Lung (tissue), 13 donors: ENCODE results near the gene CLDN3. TPM values are rescaled to one million over a fixed set of nuclear protein-coding genes. Genes with fewer than 3 reads are reported as not detected.
"Not testable (repeated sequence)": the region's sequence is repeated elsewhere in the genome, so short reads cannot be mapped to it uniquely, and the experiment has no call there.

Experiments used
- ATAC-seq: fragments of 200-7000 bp; cut with Tn5 transposase; one replicate; pipeline ENCODE4 v1.9.1; 2020; ENCODE audit warnings: moderate number of reproducible peaks; ENCODE audit not compliant: insufficient read depth, low FRiP score
- DNase-seq, 3 donors: peaks; one replicate each; pipeline ENCODE4 v3.0.0-alpha.2; 2013 to 2017
- H3K27ac ChIP-seq, 2 donors: one replicate each; pipeline ENCODE4 v1.5.1; 2013; ENCODE audit warnings: mild to moderate bottlenecking in 2 of 2, moderate library complexity in 2 of 2, control low read depth in 1 of 2, inconsistent platforms in 1 of 2, low read depth in 1 of 2, low read length in 1 of 2
- H3K27me3 ChIP-seq, 3 donors: one replicate each; pipeline ENCODE4 v1.5.1; 2013; ENCODE audit warnings: low read length in 2 of 3; ENCODE audit not compliant: control insufficient read depth in 3 of 3, insufficient read depth in 3 of 3
- H3K36me3 ChIP-seq, 4 donors: one replicate each; pipeline ENCODE4 v1.5.1; 2013; ENCODE audit warnings: low read length in 4 of 4, mild to moderate bottlenecking in 1 of 4, moderate library complexity in 1 of 4; ENCODE audit not compliant: control insufficient read depth in 4 of 4, insufficient read depth in 4 of 4
- H3K4me1 ChIP-seq, 5 donors: one replicate each; pipeline ENCODE4 v1.5.1; 2013; ENCODE audit warnings: low read length in 5 of 5, mild to moderate bottlenecking in 2 of 5, moderate library complexity in 1 of 5; ENCODE audit not compliant: control insufficient read depth in 5 of 5, insufficient read depth in 5 of 5
- H3K4me3 ChIP-seq: one replicate; pipeline ENCODE4 v1.5.1; 2013; ENCODE audit warnings: mild to moderate bottlenecking, control low read depth, moderate library complexity
- H3K9ac ChIP-seq, 2 donors: one replicate each; pipeline ENCODE4 v1.5.1; 2013; ENCODE audit warnings: low read length in 2 of 2, control low read depth in 1 of 2; ENCODE audit not compliant: insufficient read depth in 1 of 2
- H3K9me3 ChIP-seq, 4 donors: one replicate each; pipeline ENCODE4 v1.5.1; 2013; ENCODE audit warnings: low read length in 3 of 4, mild to moderate bottlenecking in 1 of 4, moderate library complexity in 1 of 4; ENCODE audit not compliant: control insufficient read depth in 4 of 4, insufficient read depth in 3 of 4
- CTCF ChIP-seq: IDR thresholded peaks from 2 replicates; pipeline ENCODE4 v1.5.1; 2012; ENCODE audit warnings: mild to moderate bottlenecking; ENCODE audit errors: control extremely low read depth, extremely low read depth
- WGBS, 2 donors: extraction: QIAGEN DNeasy Blood & Tissue Kit; methylation state at CpG; one replicate each; pipeline ENCODE4 v1.1.7; 2013; 5-methylcytosine and 5-hydroxymethylcytosine counted together
- polyA plus RNA-seq, 2 donors: library from polyadenylated mRNA; stranded (reverse); fragments of 200-250 nt; gene quantifications; one replicate each; pipeline ENCODE4 v1.2.1, GENCODE V29; 2013
- small RNA-seq: library from RNA; depleted of rRNA; stranded (forward); fragments of <200 nt; gene quantifications from one replicate; pipeline ENCODE3, GENCODE V24; 2014; ENCODE audit warnings: low replicate concordance
- total RNA-seq, 2 donors: library from RNA; depleted of rRNA in 1 of 2; stranded (reverse); fragments of >200 nt in 1 of 2; gene quantifications; one replicate each; pipeline ENCODE4 v1.2.1, GENCODE V29; 2014 to 2021
- donor health status: control.
- donor health status: control.
- donor health status: Bipolar disorder and iron deficiency.
- donor health status: healthy.
- donor health status: DM: yes; HTN: yes; CAD: no.

The CLDN3 gene
- total and polyA plus RNA-seq, 4 donors: 42.9 to 54.7 (median 43.6) TPM

GRCh38 chr7:73721377-73721817, 48.7 kb downstream of the CLDN3 start:
- Histone ChIP-seq H3K36me3 (no peaks in the 10 kb centered on the region), H3K27ac (peak overlapping the region in 1 of 2 donors; percentile 28), H3K4me3 (no peak overlapping the region), H3K9ac (no peak overlapping the region), H3K27me3 (no peaks in the 10 kb centered on the region), H3K4me1 (peaks cover 0 to 19% (median 6%) of the 10 kb centered on the region in 5 donors), H3K9me3 (no peaks in the 10 kb centered on the region)
- DNase-seq (peak in 1 of 3 donors; percentile 53), ATAC-seq (no peak)
- 61 to 65% methylated on average over 3 of the region's 3 CpGs for WGBS, 2 donors
- no peak for TF ChIP-seq CTCF

- DNase-seq, H3K27me3 ChIP-seq, H3K4me3 ChIP-seq, H3K27ac ChIP-seq, H3K9ac ChIP-seq, H3K36me3 ChIP-seq, H3K9me3 ChIP-seq, ATAC-seq: not testable (repeated sequence)
- 96 to 97% methylated on average over 9 of the region's 9 CpGs for WGBS, 2 donors
- H3K4me1 ChIP-seq: peaks cover 0 to 21% (median 13%) of the 10 kb centered on the region in 5 donors
Measured at GRCh38 chr7:73720443-73720842, 49.6 kb downstream of the CLDN3 start.

GRCh38 chr7:73719806-73720169, 50.3 kb downstream of the CLDN3 start:
- Histone ChIP-seq H3K4me1 (peaks cover 0 to 21% (median 13%) of the 10 kb centered on the region in 5 donors), H3K9ac (no peak overlapping the region), H3K9me3 (no peaks in the 10 kb centered on the region), H3K27me3 (no peaks in the 10 kb centered on the region), H3K27ac (no peak overlapping the region), H3K4me3 (peak overlapping the region; percentile 12), H3K36me3 (no peaks in the 10 kb centered on the region)
- no peak for TF ChIP-seq CTCF
- no peak for DNase-seq
- WGBS, 2 donors: 9 to 10% methylated on average over 12 to 16 of the region's 16 CpGs
- ATAC-seq: no peak

Small RNA genes lying within 50 kb of the gene (small RNA-seq; reads per million reads assigned to genes)
- gene RN7SL265P: not detected

Other genes starting within 250 kb of the CLDN3 start
- 10 to 100 TPM; 45.8 to 65.0 TPM for gene BAZ1B, start 248.0 kb downstream of the CLDN3 start, total RNA-seq
- gene BAZ1B, start 248.0 kb downstream of the CLDN3 start, polyA plus RNA-seq: 10 to 100 TPM; 19.9 to 20.1 TPM
- gene BCL7B, start 212.6 kb downstream of the CLDN3 start, total RNA-seq: 10 to 100 TPM; 17.7 to 58.6 TPM
- 10 to 100 TPM; 62.7 to 71.0 TPM for gene BCL7B, start 212.6 kb downstream of the CLDN3 start, polyA plus RNA-seq
- gene TBL2, start 191.7 kb downstream of the CLDN3 start, total RNA-seq: 10 to 100 TPM; 39.5 to 48.2 TPM
- 10 to 100 TPM; 12.8 to 49.2 TPM for gene TBL2, start 191.7 kb downstream of the CLDN3 start, polyA plus RNA-seq
- 10 to 100 TPM in 1 of 2 donors, 1 to 10 TPM in 1; 1.3 to 16.1 TPM for gene MLXIPL, start 145.7 kb downstream of the CLDN3 start, total RNA-seq
- gene MLXIPL, start 145.7 kb downstream of the CLDN3 start, polyA plus RNA-seq: 10 to 100 TPM in 1 of 2 donors, 1 to 10 TPM in 1; 3.4 to 10.0 TPM
- 1 to 10 TPM; 1.3 to 5.5 TPM for gene VPS37D, start 102.4 kb downstream of the CLDN3 start, total RNA-seq
- gene VPS37D, start 102.4 kb downstream of the CLDN3 start, polyA plus RNA-seq: 1 to 10 TPM in 1 of 2 donors, under 1 TPM in 1; 0.66 to 1.3 TPM
- 10 to 100 TPM in 1 of 2 donors, 1 to 10 TPM in 1; 5.3 to 14.4 TPM for gene DNAJC30, start 86.8 kb downstream of the CLDN3 start, total RNA-seq
- 10 to 100 TPM in 1 of 2 donors, 1 to 10 TPM in 1; 8.1 to 10.0 TPM for gene DNAJC30, start 86.8 kb downstream of the CLDN3 start, polyA plus RNA-seq
- 10 to 100 TPM; 33.5 to 76.7 TPM for gene BUD23, start 86.7 kb downstream of the CLDN3 start, total RNA-seq
- 100 to 1,000 TPM in 1 of 2 donors, 10 to 100 TPM in 1; 71.7 to 118 TPM for gene BUD23, start 86.7 kb downstream of the CLDN3 start, polyA plus RNA-seq
- 1 to 10 TPM; 7.7 to 8.0 TPM for gene STX1A, start 50.6 kb downstream of the CLDN3 start, total RNA-seq
- 1 to 10 TPM; 4.1 to 7.7 TPM for gene STX1A, start 50.6 kb downstream of the CLDN3 start, polyA plus RNA-seq
- gene ABHD11, start 31.5 kb downstream of the CLDN3 start, total RNA-seq: 10 to 100 TPM; 22.2 to 50.0 TPM
- gene ABHD11, start 31.5 kb downstream of the CLDN3 start, polyA plus RNA-seq: 10 to 100 TPM; 30.5 to 52.9 TPM
- gene CLDN4, start 60.7 kb upstream of the CLDN3 start, total RNA-seq: 100 to 1,000 TPM; 150 to 169 TPM
- 100 to 1,000 TPM in 1 of 2 donors, 10 to 100 TPM in 1; 99.8 to 154 TPM for gene CLDN4, start 60.7 kb upstream of the CLDN3 start, polyA plus RNA-seq
- gene METTL27, start 72.2 kb upstream of the CLDN3 start, total RNA-seq: 10 to 100 TPM in 1 of 2 donors, 1 to 10 TPM in 1; 6.3 to 22.1 TPM
- 1 to 10 TPM; 2.3 to 3.9 TPM for gene METTL27, start 72.2 kb upstream of the CLDN3 start, polyA plus RNA-seq
- gene TMEM270, start 90.9 kb upstream of the CLDN3 start, total RNA-seq: 1 to 10 TPM in 1 of 2 donors, not detected in 1; 1.1 TPM
- under 1 TPM; 0.19 to 0.20 TPM for gene TMEM270, start 90.9 kb upstream of the CLDN3 start, polyA plus RNA-seq